Tibial nerve (tissue), 3 donors: ENCODE results near the gene SKA3.
"Not testable (repeated sequence)": the region's sequence is repeated elsewhere in the genome, so short reads cannot be mapped to it uniquely, and the experiment has no call there.

Experiments
- CTCF ChIP-seq, 5 experiments: fragments of 200-600 bp in 3 of 5; fragments of 450-650 bp in 2 of 5; sonication (generic) in 3 of 5; IDR thresholded peaks; one replicate each; pipeline ENCODE4 v1.5.1; 2016 to 2019; ENCODE audit warnings: antibody characterized with exemption in 5 of 5, mild to moderate bottlenecking in 3 of 5, moderate library complexity in 2 of 5
- POLR2A ChIP-seq, 2 donors: fragments of 450-650 bp; IDR thresholded peaks; one replicate each; pipeline ENCODE4 v1.6.1; 2017; ENCODE audit warnings: antibody characterized with exemption in 2 of 2, mild to moderate bottlenecking in 2 of 2, moderate library complexity in 2 of 2

- TF ChIP-seq CTCF, POLR2A (IDR thresholded peaks at IDR 0.05): not testable (repeated sequence)
These were observed 40.5 kb downstream of the SKA3 start for GRCh38 chr13:21135833-21136232.
